ENCODE data around the gene ZNF718.

DNA sequence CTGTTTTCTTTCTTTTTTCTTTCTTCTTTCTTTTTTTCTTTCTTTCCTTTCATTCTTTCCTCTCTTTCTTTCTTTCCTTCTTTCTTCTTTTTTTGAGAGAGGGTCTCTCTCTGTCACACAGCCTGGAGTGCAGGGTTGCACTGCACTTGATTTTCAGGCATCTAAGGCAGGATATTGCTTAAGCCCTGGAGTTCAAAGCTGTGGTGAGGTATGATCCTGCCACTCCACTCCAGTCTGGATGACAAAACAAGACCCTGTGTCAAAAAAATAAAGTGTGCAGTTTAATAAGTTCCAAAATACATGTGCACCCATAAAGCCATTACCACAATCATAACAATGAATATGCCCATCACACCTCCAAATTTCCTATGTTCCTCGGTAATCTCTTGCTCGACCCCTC is 10.6 kb upstream of the ZNF718 start:
- TF ChIP-seq, protein P1, sequence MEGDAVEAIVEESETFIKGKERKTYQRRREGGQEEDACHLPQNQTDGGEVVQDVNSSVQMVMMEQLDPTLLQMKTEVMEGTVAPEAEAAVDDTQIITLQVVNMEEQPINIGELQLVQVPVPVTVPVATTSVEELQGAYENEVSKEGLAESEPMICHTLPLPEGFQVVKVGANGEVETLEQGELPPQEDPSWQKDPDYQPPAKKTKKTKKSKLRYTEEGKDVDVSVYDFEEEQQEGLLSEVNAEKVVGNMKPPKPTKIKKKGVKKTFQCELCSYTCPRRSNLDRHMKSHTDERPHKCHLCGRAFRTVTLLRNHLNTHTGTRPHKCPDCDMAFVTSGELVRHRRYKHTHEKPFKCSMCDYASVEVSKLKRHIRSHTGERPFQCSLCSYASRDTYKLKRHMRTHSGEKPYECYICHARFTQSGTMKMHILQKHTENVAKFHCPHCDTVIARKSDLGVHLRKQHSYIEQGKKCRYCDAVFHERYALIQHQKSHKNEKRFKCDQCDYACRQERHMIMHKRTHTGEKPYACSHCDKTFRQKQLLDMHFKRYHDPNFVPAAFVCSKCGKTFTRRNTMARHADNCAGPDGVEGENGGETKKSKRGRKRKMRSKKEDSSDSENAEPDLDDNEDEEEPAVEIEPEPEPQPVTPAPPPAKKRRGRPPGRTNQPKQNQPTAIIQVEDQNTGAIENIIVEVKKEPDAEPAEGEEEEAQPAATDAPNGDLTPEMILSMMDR (IDR thresholded peaks at IDR 0.05; ENCODE audit: low read depth, low read length, poor library complexity, severe bottlenecking): no peak
- TF ChIP-seq EZH2phosphoT487 (IDR thresholded peaks at IDR 0.05; ENCODE audit: borderline replicate concordance, low read length): no peak

Data from DOHH2 (cell line).